HFFc6 (cell line): ENCODE measurements around the gene NUP160. TPM values are rescaled to one million over a fixed set of nuclear protein-coding genes. Genes with fewer than 3 reads are reported as not detected.
"Not testable (repeated sequence)": the region's sequence is repeated elsewhere in the genome, so short reads cannot be mapped to it uniquely, and the experiment has no call there.

ENCODE experiments used
- DNase-seq: peaks from one replicate; pipeline ENCODE4 v3.0.0-alpha.2; 2018
- H3K27ac Mint-ChIP-seq: 2 replicates; pipeline ENCODE4 v1.8.0; 2020; ENCODE audit warnings: mild to moderate bottlenecking, mixed read lengths
- H3K27me3 Mint-ChIP-seq: 2 replicates; pipeline ENCODE4 v1.8.0; 2021; ENCODE audit warnings: mild to moderate bottlenecking, moderate library complexity, mixed read lengths; ENCODE audit not compliant: insufficient read depth
- H3K36me3 Mint-ChIP-seq: 2 replicates; pipeline ENCODE4 v1.8.0; 2021; ENCODE audit warnings: low read depth, mixed read lengths
- H3K4me1 Mint-ChIP-seq: 2 replicates; pipeline ENCODE4 v1.8.0; 2020; ENCODE audit warnings: low read depth, mixed read lengths
- H3K4me3 Mint-ChIP-seq: 2 replicates; pipeline ENCODE4 v1.8.0; 2020; ENCODE audit warnings: mild to moderate bottlenecking, moderate library complexity, mixed read lengths
- H3K9me3 Mint-ChIP-seq: 2 replicates; pipeline ENCODE4 v1.8.0; 2020; ENCODE audit warnings: mild to moderate bottlenecking, mixed read lengths
- CTCF ChIP-seq: fragments of 200-600 bp; sonication (generic); IDR thresholded peaks from 2 replicates; pipeline ENCODE4 v1.5.0; 2021; ENCODE audit warnings: antibody characterized with exemption, mild to moderate bottlenecking
- total RNA-seq, 6 experiments: library from RNA; stranded (reverse); fragmentation: NEBNext Ultra II Directional; extraction: Animal tissue kit (Norgen Biotek cat#: 25700); gene quantifications; 2 replicates in 1 of 6; 3 replicates in 5 of 6; pipeline ENCODE4 v1.2.3, GENCODE V29; 2021

Gene NUP160
- total RNA-seq, 6 experiments from 2014 or later = 18.1 to 23.1 (median 20.0) TPM

GRCh38 chr11:47842749-47843148 is 5.4 kb downstream of the NUP160 start:
- no peak for DNase-seq

GRCh38 chr11:47837929-47838328 is 10.2 kb downstream of the NUP160 start:
- no peaks in the 10 kb centered on the region for H3K4me1 Mint-ChIP-seq
- no peak for DNase-seq
- peaks cover 26% of the 10 kb centered on the region for H3K36me3 Mint-ChIP-seq
- H3K27me3 Mint-ChIP-seq = no peaks in the 10 kb centered on the region
- H3K4me3 Mint-ChIP-seq = no peak overlapping the region
- H3K27ac Mint-ChIP-seq = no peak overlapping the region
- TF ChIP-seq CTCF = no peak
- H3K9me3 Mint-ChIP-seq = no peaks in the 10 kb centered on the region

More at GRCh38 chr11:47842749-47843148, 5.4 kb downstream of the NUP160 start:
- H3K9me3 Mint-ChIP-seq = no peaks in the 10 kb centered on the region
- TF ChIP-seq CTCF = no peak
- no peaks in the 10 kb centered on the region; the same call in 1 of the 2 replicates for H3K27me3 Mint-ChIP-seq
- peaks cover 22% of the 10 kb centered on the region for H3K36me3 Mint-ChIP-seq
- no peak overlapping the region for H3K27ac Mint-ChIP-seq
- H3K4me1 Mint-ChIP-seq = peaks cover 14% of the 10 kb centered on the region
- no peak overlapping the region for H3K4me3 Mint-ChIP-seq

GRCh38 chr11:47837292-47837691 is 10.9 kb downstream of the NUP160 start:
- Mint-ChIP-seq H3K27ac (no peak overlapping the region), H3K36me3 (peaks cover 32% of the 10 kb centered on the region), H3K4me1 (no peaks in the 10 kb centered on the region), H3K27me3 (no peaks in the 10 kb centered on the region), H3K9me3 (no peaks in the 10 kb centered on the region), H3K4me3 (no peak overlapping the region)
- DNase-seq = no peak
- TF ChIP-seq CTCF = no peak

- DNase-seq, H3K9me3 Mint-ChIP-seq, H3K27me3 Mint-ChIP-seq, H3K4me1 Mint-ChIP-seq, H3K27ac Mint-ChIP-seq, H3K4me3 Mint-ChIP-seq: not testable (repeated sequence)
- peaks cover 42% of the 10 kb centered on the region for H3K36me3 Mint-ChIP-seq
Measured at GRCh38 chr11:47830013-47830412, 18.1 kb downstream of the NUP160 start.

GRCh38 chr11:47828284-47828683 is 19.9 kb downstream of the NUP160 start:
- H3K9me3 Mint-ChIP-seq = no peaks in the 10 kb centered on the region
- TF ChIP-seq CTCF = no peak
- H3K4me3 Mint-ChIP-seq = no peak overlapping the region
- DNase-seq = no peak
- peaks cover 40% of the 10 kb centered on the region for H3K36me3 Mint-ChIP-seq
- H3K27ac Mint-ChIP-seq = no peak overlapping the region
- peaks cover 7% of the 10 kb centered on the region; the same call in 1 of the 2 replicates for H3K4me1 Mint-ChIP-seq
- no peaks in the 10 kb centered on the region for H3K27me3 Mint-ChIP-seq

- not testable (repeated sequence) for H3K9me3 Mint-ChIP-seq, H3K27ac Mint-ChIP-seq, H3K27me3 Mint-ChIP-seq, H3K4me1 Mint-ChIP-seq, DNase-seq, H3K4me3 Mint-ChIP-seq
- peaks cover 37% of the 10 kb centered on the region for H3K36me3 Mint-ChIP-seq
Measured at GRCh38 chr11:47822664-47823063, 25.5 kb downstream of the NUP160 start.

GRCh38 chr11:47819743-47820142 is 28.4 kb downstream of the NUP160 start:
- DNase-seq = no peak
- H3K4me1 Mint-ChIP-seq = no peaks in the 10 kb centered on the region
- no peaks in the 10 kb centered on the region for H3K9me3 Mint-ChIP-seq
- no peak for TF ChIP-seq CTCF
- no peak overlapping the region for H3K4me3 Mint-ChIP-seq
- peaks cover 33% of the 10 kb centered on the region for H3K36me3 Mint-ChIP-seq
- H3K27ac Mint-ChIP-seq = no peak overlapping the region
- no peaks in the 10 kb centered on the region for H3K27me3 Mint-ChIP-seq
